Measurements from ENCODE around the gene DIAPH2. TPM values are rescaled to one million over a fixed set of nuclear protein-coding genes. Genes with fewer than 3 reads are reported as not detected.

Gene DIAPH2
- total and polyA plus RNA-seq, 2 experiments from 2014 or later, result 16.2 to 56.6 TPM

DNA sequence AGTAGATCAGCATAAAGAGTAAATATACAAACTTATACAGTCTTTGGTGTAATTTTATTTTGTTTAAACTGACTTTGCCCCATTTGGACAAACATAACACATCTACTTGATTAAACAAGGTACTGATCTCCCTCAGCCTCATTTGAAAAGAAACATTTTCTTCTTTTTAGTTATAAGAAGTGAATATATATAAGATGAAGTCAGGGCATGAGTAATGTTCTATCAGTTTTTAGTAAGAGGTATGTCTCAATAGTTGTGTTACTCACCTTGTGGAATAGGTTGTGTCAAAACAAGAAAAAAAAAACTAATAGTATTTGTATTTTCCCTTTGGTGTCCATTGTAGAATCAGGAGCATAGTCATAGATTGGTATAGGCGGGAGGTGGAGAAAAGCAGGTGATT, 526.4 kb downstream of the DIAPH2 start (continued):
- TF ChIP-seq ZNF462 (CRISPR knock-in tag; IDR thresholded peaks at IDR 0.05), result no peak
- no peak for TF ChIP-seq STAT1 (IDR thresholded peaks at IDR 0.05; ENCODE audit: unreplicated experiment)

DNA sequence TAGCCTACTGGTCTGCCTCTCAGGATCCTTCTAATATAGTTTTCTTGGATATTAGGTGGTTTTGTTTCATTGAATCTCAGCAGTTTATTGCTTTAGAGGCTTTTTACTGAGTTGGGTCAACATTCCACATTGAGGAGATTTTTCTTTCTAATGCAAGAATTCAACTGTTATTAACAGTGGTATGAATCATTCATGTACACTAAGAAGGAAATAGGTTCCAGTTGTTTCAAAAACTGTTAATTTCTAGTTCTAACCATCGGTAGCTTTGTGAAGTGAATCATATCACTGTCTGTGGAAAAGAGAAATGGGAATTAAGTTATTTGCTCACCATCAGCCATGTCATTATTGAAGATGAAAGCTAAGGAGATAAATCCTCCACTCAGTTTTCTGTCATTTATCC, 530.5 kb downstream of the DIAPH2 start:
- no peak for DNase-seq (ENCODE audit: low spot score)
- Mint-ChIP-seq H3K4me1 (no peaks in the 10 kb centered on the region), H3K9me3 (no peaks in the 10 kb centered on the region), H3K36me3 (ENCODE audit: low read depth) (no peaks in the 10 kb centered on the region), H3K4me3 (no peak overlapping the region), H3K27ac (no peak overlapping the region), H3K27me3 (ENCODE audit: insufficient read depth, low read depth, poor library complexity) (no peaks in the 10 kb centered on the region)
- ATAC-seq, result no peak
- Histone ChIP-seq H3F3A (replicated peaks; ENCODE audit: low read depth) (no peaks in the 10 kb centered on the region), H3K4me1 (ENCODE audit: insufficient read depth) (no peaks in the 10 kb centered on the region), H4K20me1 (replicated peaks; ENCODE audit: insufficient read depth) (no peaks in the 10 kb centered on the region), H3K27ac (ENCODE audit: low read depth) (no peak overlapping the region), H3K79me2 (replicated peaks; ENCODE audit: insufficient read depth) (no peaks in the 10 kb centered on the region), H3K27me3 (ENCODE audit: insufficient read depth) (no peaks in the 10 kb centered on the region), H3K4me2 (no peak overlapping the region), H2AFZ (no peak overlapping the region), H3K36me3 (ENCODE audit: insufficient read depth) (no peaks in the 10 kb centered on the region), H3K9me2 (ENCODE audit: insufficient read depth) (no peaks in the 10 kb centered on the region), H3K4me3 (no peak overlapping the region)
- no peak for TF ChIP-seq ZNF462 (CRISPR knock-in tag; IDR thresholded peaks at IDR 0.05)
- no peak for TF ChIP-seq EZH2 (IDR thresholded peaks at IDR 0.05; ENCODE audit: low read depth, unreplicated experiment)

Measured in GM23338 (cell line).